Stomach (tissue), 4 donors: ENCODE results near the gene TM4SF5.

Experiments
- CTCF ChIP-seq, 7 experiments: fragments of 450-650 bp in 4 of 7; fragments of 200-600 bp in 3 of 7; sonication (generic) in 3 of 7; IDR thresholded peaks; one replicate each; pipeline ENCODE4 v1.5.1; 2016 to 2019; ENCODE audit warnings: antibody characterized with exemption in 7 of 7, control low read depth in 2 of 7, mild to moderate bottlenecking in 1 of 7
- EP300 ChIP-seq: sonication (generic); formaldehyde crosslinking; IDR thresholded peaks from one replicate; pipeline ENCODE4 v1.6.1; 2017; ENCODE audit warnings: antibody characterized with exemption
- POLR2A ChIP-seq, 4 donors: fragments of 450-650 bp; IDR thresholded peaks; one replicate each; pipeline ENCODE4 v1.6.1; 2016; ENCODE audit warnings: antibody characterized with exemption in 4 of 4, control low read depth in 2 of 4, mild to moderate bottlenecking in 1 of 4, moderate library complexity in 1 of 4
- POLR2AphosphoS5 ChIP-seq, 3 donors: sonication (generic); formaldehyde crosslinking; IDR thresholded peaks; one replicate each; pipeline ENCODE4 v1.6.1; 2016; ENCODE audit warnings: antibody characterized with exemption in 3 of 3

GRCh38 chr17:4740584-4740983 is 31.1 kb upstream of the TM4SF5 start:
- no peak for TF ChIP-seq POLR2AphosphoS5 (IDR thresholded peaks at IDR 0.05)
- TF ChIP-seq CTCF (IDR thresholded peaks at IDR 0.05) = no peak
- TF ChIP-seq EP300 = no peak
- TF ChIP-seq POLR2A (IDR thresholded peaks at IDR 0.05) = no peak
